KOPT-K1 (cell line): ENCODE data around the gene REC8.

Experiments used
- H3K27ac ChIP-seq: fragments of 200-600 bp; sonication (generic); 2 replicates; pipeline ENCODE4 v1.5.1; 2016; ENCODE audit warnings: antibody characterized with exemption, mild to moderate bottlenecking, low read depth, low read length; ENCODE audit not compliant: poor library complexity, severe bottlenecking
- H3K36me3 ChIP-seq: fragments of 200-600 bp; sonication (generic); 2 replicates; pipeline ENCODE4 v1.5.1; 2017; ENCODE audit warnings: antibody characterized with exemption, mild to moderate bottlenecking, low read length, moderate library complexity; ENCODE audit not compliant: insufficient read depth
- H3K9me3 ChIP-seq: fragments of 200-600 bp; sonication (generic); 2 replicates; pipeline ENCODE4 v1.5.1; 2017; ENCODE audit warnings: antibody characterized with exemption, low read length, mild to moderate bottlenecking; ENCODE audit not compliant: insufficient read depth, poor library complexity, severe bottlenecking

REC8 gene

GRCh38 chr14:24182110-24182882, 10.4 kb downstream of the REC8 start:
- Histone ChIP-seq H3K9me3 (no peaks in the 10 kb centered on the region), H3K27ac (no peak overlapping the region), H3K36me3 (peaks cover 98% of the 10 kb centered on the region)

GRCh38 chr14:24183014-24183481, 11.2 kb downstream of the REC8 start:
- H3K27ac ChIP-seq, result no peak overlapping the region
- peaks cover 91% of the 10 kb centered on the region for H3K36me3 ChIP-seq

GRCh38 chr14:24184104-24184970, 12.5 kb downstream of the REC8 start:
- Histone ChIP-seq H3K27ac (no peak overlapping the region), H3K9me3 (no peaks in the 10 kb centered on the region), H3K36me3 (peaks cover 78% of the 10 kb centered on the region)

More at GRCh38 chr14:24183014-24183481, 11.2 kb downstream of the REC8 start:
- H3K9me3 ChIP-seq, result no peaks in the 10 kb centered on the region

GRCh38 chr14:24185026-24185425, 13.1 kb downstream of the REC8 start:
- H3K36me3 ChIP-seq, result peaks cover 75% of the 10 kb centered on the region
- no peaks in the 10 kb centered on the region for H3K9me3 ChIP-seq
- H3K27ac ChIP-seq, result no peak overlapping the region

- Histone ChIP-seq H3K9me3 (no peaks in the 10 kb centered on the region), H3K36me3 (peaks cover 74% of the 10 kb centered on the region), H3K27ac (no peak overlapping the region)
Measured at GRCh38 chr14:24185741-24186140, 13.9 kb downstream of the REC8 start.

GRCh38 chr14:24186831-24187538, 15.1 kb downstream of the REC8 start:
- peak overlapping the region; percentile 66 for H3K27ac ChIP-seq
- no peaks in the 10 kb centered on the region for H3K9me3 ChIP-seq
- H3K36me3 ChIP-seq, result peaks cover 72% of the 10 kb centered on the region

GRCh38 chr14:24187539-24187915, 15.6 kb downstream of the REC8 start:
- H3K27ac ChIP-seq, result peak overlapping the region; percentile 66

GRCh38 chr14:24188251-24189058, 16.6 kb downstream of the REC8 start, which contains the start of gene IPO4:
Gene IPO4, minus strand, starts transcription at chr14:24188816. Its CDS starts 29 bp downstream, at chr14:24188787.
- H3K27ac ChIP-seq, result peak within 1 kb of the TSS; percentile 66
- H3K36me3 ChIP-seq, result peaks cover 71% of the 10 kb centered on the region

More at GRCh38 chr14:24187539-24187915, 15.6 kb downstream of the REC8 start:
- peaks cover 72% of the 10 kb centered on the region for H3K36me3 ChIP-seq
- no peaks in the 10 kb centered on the region for H3K9me3 ChIP-seq

GRCh38 chr14:24189059-24189375, 17.1 kb downstream of the REC8 start:
- Histone ChIP-seq H3K36me3 (peaks cover 68% of the 10 kb centered on the region), H3K27ac (peak overlapping the region; percentile 66), H3K9me3 (no peaks in the 10 kb centered on the region)

More at GRCh38 chr14:24188251-24189058, 16.6 kb downstream of the REC8 start, which contains the start of gene IPO4:
- H3K9me3 ChIP-seq, result no peaks in the 10 kb centered on the region

GRCh38 chr14:24189460-24189859, 17.6 kb downstream of the REC8 start:
- Histone ChIP-seq H3K9me3 (no peaks in the 10 kb centered on the region), H3K36me3 (peaks cover 67% of the 10 kb centered on the region), H3K27ac (peak overlapping the region; percentile 66)

GRCh38 chr14:24190416-24190815, 18.5 kb downstream of the REC8 start:
- Histone ChIP-seq H3K27ac (no peak overlapping the region), H3K36me3 (peaks cover 57% of the 10 kb centered on the region), H3K9me3 (no peaks in the 10 kb centered on the region)

GRCh38 chr14:24192933-24193332, 21.1 kb downstream of the REC8 start:
- Histone ChIP-seq H3K9me3 (no peaks in the 10 kb centered on the region), H3K36me3 (peaks cover 40% of the 10 kb centered on the region), H3K27ac (no peak overlapping the region)

- peaks cover 47% of the 10 kb centered on the region for H3K36me3 ChIP-seq
- H3K9me3 ChIP-seq, result no peaks in the 10 kb centered on the region
- H3K27ac ChIP-seq, result peak overlapping the region; percentile 98
Measured at GRCh38 chr14:24194186-24194872, 22.4 kb downstream of the REC8 start.

GRCh38 chr14:24194873-24195185, 22.9 kb downstream of the REC8 start:
- H3K36me3 ChIP-seq, result peaks cover 47% of the 10 kb centered on the region
- peak overlapping the region; percentile 98 for H3K27ac ChIP-seq
- no peaks in the 10 kb centered on the region for H3K9me3 ChIP-seq
